Measurements from ENCODE around the gene RAI1.

Gene RAI1

DNA sequence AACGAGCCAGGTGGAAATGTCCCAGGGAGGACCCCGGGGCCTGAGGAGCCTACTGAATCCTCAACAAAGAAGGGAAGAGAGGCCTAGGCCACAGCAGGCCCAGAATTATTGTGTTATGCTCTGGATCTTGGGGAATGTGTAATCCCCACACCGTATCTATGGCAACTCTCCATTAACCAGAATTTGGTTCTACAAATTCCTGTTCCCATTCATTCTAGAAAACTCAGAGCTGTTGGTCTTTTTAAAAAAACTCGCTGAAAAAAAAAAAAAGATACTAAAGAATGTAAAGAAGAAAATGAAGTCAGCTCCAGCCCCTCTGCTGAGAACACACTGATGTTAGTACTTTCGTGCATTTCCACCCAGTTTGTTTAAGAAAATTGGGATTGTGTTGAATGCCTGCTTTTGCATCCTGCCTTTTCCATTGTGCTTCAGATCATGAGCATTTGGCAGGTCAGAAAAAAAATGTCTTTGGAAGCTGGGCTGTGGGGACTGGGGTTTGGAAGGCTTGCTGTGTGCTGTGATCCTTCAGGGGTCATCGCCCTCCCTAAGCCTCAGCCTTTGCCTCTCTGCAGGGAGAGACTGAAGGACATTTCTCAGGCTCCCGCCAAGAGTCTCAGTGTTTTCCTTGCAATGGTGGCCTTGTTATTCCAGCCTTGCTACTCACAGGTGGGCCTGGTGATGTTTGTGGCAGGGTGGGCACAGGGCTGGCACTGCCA is 86.1 kb downstream of the RAI1 start:
- DNase-seq (ENCODE audit: low read depth, low spot score) = no peak

DNA sequence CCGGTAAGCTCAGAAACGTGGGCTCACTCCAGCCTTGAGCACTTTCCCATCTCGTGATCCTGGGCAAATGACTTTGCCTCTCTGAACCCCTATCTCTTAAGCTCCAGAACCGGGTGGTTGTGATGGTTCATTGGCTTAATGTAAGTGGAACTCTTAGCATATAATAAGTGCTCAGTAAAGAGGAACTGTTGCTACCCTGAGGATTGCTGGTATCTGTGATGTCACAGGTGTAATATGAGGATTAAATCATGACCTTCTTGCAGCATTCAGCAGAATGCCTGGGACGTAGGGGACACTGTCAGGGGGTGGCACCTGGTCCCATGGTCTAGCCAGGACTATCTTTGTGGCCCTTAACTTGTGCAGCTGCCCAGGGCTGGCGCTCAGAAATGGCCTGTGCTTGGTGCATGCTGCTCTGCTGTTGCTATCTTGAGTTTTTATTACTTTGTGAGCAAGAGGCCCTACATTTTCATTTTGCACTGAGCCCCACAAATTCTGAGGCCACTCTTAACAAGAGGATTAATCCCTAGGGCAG is 86.7 kb downstream of the RAI1 start:
- DNase-seq (ENCODE audit: low read depth, low spot score) = no peak

DNA sequence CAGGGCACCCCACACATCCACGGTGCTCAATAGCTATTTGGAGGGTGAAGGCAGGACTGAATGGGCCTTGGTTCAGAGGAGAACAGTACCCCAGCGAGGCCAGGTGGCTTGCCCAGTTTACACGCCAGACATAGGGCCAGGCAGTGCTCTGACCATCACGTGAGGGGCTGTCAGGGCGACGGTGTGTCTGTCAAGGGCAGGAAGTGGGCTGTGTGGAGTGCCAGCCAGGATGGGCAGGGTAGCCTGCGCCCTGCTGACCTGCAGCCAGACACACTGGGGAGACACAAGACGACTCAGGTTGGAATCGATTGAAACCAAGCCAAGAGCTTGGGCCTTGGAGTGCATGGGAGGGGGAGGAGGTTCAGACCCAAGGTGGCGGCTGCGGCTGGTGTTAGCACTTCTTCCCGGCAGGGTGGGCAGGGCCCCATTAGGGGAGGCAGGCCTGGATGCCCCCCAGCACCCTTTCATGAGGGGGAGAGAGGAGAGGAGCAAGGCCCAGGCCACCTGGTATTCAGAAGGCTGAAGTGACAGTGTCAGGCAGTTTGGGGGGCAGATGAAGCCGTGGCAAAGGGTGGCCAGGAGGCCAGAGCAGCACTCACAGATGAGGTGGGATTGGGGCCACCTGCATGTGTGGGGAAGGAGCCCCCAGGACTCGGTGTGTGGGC is 87.3 kb downstream of the RAI1 start:
- DNase-seq (ENCODE audit: low read depth, low spot score) = no peak

DNA sequence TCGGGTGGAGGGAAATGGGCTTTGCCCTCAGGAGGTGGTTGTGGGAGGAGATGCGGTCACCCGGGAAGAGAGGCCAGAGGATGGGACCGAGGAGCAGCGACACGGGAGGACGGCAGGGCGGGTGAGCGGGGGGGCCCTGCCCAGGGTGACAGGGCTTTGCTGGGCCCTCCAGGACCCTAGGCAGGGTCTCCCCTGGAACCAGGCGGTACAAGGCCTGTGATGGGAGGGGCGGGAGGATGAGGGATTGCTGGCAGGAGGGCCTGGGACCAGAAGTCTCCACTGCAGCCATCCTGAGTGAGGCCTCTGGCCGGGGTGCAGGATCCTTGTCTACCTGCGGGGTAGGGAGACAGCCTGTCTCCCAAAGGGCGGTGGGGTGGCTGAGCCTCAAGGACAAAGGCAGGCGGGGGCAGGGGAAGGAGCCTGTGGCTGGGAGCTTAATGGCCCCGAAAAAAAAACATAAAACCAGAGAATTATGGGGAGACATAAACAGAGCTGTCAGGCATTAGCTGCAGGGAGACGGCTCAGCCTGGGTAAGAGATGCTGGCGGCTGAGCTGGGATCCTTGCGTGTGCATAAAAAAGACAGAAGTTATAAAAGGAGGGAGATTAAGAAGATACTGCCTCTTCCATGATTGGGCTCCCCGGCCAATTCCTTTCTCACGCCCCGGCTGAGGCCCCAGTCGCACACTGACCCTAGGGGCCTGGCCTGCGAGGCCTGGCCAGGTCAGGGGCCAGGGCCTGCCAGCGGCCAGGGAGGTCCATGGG is 88.8 kb downstream of the RAI1 start:
- no peak for DNase-seq (ENCODE audit: low read depth, low spot score)

DNA sequence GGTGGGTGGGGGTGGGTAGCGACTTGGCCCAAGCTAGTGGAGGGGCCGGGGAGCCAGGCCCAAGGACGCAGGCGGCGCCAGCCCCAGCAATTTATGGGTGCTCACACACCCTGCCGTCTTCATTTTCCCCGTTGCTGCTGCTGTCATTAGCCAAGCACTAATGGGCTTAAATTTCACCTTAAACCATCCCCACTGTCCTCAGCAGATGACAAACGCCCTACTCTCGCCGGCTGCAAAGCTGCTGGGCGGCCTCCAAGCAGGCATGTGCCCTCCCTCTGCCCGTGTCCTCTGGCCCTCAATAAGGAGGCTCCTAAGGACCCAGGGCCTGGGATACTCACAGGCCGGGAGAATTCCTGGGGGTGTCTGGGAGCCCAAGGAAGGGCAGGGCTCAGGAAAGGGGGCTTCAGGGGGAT is 89.4 kb downstream of the RAI1 start:
- DNase-seq (ENCODE audit: low read depth, low spot score) = no peak

DNA sequence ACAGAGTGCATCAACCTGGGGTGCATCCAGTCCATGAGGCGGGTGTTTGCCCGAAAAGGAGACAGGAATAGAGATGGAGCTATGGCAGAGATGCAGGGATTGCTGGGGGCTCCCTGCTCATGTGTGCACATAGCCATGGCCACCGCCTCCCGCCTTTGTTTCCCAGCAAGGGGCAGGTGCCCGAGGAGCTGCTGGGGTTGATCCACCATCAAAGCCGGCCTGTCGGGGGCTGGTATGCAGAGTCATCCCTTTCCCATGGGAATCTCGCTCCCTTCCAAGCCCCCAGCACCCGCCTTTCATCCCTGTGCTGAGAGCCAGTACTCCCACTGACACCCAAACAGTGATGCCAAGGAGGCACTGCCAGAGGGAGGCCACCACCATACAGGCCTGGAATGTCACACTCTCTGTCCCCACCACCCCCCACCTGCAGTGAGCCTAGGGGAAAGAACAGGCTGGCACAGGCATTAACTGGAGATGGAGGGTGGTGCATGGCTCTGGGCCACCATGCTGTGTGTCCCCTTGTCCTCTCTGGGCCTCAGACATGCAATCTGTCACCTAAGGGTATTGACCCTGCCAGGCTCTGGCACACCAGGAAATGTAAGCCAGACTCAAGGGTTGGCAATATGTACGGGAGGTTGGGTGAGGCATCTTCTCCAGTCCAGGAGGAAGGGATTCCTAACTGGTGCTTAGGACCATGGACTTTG is 90.4 kb downstream of the RAI1 start:
- DNase-seq (ENCODE audit: low read depth, low spot score) = no peak

DNA sequence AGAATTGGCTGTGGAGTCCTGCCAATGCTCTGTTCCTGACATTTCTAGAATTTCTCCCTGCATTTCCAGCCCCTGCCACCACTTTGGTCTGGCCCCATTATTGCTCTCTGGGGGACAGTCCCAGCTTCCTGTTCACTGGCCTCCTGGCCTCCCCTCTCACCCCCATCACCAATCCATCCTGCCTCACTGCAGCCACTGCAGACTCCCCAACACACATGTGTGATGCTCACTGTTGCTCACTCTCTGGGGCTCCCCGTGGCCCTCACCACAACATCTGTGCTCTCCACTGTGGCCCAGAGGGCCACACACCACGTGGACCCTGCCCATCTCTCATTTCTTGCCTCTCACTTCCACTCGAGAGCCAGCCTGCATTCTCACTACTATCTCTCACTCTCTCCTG is 91.0 kb downstream of the RAI1 start:
- no peak for DNase-seq (ENCODE audit: low read depth, low spot score)

DNA sequence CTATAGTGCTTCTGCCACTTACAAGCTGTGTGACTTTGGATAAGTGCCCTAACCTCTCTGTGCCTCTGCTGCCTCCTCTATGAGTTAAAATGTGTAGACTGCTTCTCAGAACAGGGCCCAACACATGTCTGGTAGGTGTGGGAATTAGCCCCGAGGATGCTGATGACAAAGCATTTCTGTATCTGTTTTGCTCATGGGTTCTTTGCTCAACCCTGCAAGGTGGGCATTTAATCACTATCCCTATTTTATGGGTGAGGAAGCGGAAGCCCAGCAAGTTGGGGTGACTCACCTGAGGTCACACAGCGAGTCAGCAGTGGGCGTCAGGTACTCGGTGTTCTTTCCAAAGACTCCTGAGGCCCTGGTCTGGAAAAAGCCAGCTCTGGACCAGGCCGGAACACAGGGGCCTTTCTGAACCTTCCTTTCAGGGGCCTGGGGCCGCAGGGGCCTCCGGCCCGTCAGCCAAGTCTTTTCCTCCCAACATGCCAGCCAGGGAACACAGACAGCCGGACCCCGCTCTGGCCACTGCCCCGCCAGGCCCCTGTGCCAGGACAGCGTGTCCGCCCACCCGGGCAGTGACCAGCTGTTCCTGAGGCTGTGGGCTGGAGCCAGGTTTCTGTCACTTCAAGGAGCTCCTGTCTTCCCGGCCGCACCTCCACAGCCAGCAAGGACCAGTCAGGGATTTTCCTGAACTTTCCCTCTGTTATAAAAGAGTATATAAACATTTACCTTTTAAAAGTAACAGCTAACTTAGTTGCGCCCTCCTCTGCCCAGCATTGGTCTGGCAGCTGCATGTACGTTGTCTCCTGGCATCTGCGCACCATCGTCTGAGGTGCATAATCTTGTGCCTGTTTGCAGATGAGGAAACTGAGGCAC is 93.0 kb downstream of the RAI1 start:
- no peak for DNase-seq (ENCODE audit: low read depth, low spot score)

DNA sequence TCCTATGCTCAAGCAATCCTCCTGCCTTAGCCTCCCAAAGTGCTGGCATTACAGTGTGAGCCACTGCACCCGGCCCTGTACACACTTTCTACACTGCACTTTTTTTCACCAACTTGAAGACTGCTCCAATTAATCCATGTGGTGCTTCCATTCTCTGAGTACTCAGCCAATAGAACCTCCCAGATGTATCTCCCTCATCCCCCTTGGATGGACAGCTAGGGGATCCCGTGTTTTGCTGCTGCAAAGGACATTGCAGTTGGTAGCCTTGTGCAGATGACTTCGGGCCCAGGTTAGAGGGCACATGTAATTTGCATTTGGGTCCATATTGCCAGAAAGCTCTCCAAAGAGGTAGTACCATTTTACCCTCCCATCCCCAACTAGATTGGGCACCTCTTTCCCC is 95.6 kb downstream of the RAI1 start:
- no peak for DNase-seq (ENCODE audit: low read depth, low spot score)

DNA sequence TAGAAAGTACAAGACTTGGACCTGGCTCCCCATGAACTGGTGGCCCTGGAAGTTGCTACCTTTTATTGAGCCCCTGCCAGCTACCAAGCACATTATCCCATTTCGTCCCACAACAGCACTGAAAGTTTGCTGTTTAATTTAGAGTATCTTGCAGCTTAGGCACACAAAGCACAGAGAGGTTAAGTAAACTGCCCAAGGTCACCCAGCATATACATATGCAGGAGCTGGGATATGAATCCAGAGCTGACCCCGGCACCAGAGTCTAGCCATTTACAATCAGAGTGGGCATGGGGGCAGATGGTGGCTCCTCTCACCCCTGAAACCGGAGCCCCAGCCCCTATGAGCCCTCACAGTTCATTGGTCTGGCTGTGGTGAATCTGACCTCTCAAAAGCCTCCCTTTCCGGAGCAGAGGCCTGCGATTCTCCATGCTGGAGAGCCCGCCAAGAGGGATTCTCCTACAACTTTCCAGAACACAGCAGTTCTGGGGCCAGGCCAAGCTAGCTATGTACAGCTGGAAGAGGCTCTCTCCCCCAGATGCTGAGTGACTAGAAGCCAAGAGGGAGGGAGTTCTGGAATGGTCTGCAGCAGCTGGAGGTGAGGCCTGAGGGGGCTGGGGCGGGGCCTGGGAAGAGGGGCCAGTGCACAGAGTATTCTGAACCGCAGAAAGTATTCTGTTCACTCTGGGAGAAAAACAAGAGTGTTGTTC is 97.2 kb downstream of the RAI1 start:
- DNase-seq (ENCODE audit: low read depth, low spot score) = no peak

DNA sequence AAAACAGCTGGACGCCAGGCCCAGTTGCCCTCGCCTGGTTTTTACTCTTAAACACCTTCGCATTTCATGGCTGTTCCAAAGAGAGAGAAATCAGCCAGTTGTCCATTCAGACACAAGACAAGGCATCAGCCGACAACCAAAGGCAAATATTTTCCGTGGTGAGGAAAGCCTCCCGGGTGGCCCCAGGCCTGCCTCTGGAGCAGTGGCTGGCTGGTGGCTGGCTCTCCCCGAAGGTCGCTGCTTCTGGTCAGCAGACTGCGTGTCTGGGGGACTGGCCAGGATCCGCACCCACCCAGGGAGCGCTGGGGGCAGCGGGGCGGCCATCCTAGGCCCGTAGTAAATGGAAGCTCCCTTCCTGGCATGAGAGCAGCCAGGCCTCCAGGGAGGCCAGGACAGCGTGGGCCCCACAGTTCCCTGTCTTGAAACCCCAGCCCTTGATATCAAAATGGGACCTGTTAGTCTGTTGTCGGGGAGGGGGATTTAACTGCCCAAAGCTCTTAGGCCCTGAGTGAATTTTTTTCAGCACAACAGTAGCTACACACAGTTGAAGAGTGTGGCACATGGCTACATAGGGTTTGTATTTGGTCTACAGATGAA is 97.9 kb downstream of the RAI1 start:
- DNase-seq (ENCODE audit: low read depth, low spot score) = no peak

DNA sequence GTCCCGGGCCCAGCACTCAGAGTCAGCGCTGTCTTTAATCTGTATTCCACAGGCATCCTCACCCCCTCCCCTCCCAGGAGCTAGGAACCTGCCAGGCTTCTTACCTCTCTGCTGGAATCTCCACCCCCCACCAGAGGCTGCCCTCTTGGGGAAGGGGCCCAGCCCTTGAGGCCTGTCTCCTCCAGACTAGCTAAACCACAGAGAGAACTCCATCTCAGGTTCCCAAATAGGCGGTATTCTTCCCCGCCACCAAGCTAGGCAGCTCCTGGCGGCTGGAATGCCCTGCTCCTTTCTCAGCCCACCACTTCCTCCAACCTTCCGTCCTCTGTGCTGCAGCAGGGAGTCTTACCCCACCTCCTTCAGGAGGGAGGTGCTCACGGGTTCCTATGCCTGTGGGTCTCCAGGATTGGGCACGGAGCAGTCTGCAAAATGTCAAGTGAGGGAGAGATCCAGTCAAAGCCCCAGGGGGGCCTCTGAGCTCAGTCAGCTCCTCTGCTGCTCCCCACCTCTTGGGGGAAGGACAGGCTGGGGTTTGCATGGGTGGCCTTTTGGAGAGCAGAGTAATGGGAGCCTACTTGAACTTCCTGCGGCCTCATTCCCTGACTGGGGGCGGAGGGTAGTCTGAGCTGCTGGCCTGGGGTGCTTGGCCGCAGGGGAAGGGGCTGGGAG is 99.8 kb downstream of the RAI1 start:
- DNase-seq (ENCODE audit: low read depth, low spot score) = peak; percentile 75

DNA sequence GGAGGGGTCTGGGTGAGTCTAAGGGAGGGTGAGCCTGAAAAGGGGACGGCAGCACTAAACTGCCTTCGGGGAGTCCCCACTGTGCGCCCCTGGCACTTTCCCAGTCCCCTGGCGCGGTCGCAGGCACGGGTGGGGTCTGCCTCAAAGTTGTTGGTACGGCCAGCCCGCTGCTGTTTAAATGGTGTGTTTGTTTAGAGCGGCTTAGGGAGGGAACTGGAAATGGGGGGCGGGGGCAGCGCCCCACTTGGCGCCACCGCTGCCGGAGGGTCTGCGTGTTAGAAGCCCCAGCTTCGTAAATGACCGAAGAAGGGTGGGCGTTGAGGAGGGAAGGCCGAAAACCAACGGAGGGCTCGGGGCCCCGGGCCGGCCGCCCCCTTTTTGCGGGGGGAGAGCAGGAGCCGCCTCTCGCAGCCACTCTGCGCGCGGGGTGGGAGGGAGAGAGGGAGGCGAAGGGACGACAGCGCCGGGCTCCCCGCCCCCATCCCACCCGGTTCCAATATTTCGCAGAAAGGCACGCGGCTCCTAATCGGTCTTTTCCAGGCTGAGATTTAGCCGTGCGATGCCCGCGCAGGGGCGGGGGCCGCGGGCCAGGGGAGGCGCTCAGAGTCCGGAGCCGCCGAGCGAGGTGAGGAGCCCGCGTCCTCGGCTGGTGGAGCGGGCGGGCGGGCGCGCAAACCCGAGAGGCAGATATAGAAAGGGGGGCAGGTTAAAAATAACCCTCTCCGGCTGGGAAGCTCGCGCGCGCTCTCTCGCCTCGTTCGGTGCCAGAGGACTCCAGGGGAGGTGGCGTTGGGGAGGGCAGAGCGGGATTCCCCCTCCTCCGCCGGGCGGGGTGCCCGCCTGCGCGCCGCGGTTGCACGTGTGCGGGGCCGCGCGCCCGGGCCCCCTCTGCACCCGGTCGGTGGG is 100.6 kb downstream of the RAI1 start:
- no peak for DNase-seq (ENCODE audit: low read depth, low spot score)

DNA sequence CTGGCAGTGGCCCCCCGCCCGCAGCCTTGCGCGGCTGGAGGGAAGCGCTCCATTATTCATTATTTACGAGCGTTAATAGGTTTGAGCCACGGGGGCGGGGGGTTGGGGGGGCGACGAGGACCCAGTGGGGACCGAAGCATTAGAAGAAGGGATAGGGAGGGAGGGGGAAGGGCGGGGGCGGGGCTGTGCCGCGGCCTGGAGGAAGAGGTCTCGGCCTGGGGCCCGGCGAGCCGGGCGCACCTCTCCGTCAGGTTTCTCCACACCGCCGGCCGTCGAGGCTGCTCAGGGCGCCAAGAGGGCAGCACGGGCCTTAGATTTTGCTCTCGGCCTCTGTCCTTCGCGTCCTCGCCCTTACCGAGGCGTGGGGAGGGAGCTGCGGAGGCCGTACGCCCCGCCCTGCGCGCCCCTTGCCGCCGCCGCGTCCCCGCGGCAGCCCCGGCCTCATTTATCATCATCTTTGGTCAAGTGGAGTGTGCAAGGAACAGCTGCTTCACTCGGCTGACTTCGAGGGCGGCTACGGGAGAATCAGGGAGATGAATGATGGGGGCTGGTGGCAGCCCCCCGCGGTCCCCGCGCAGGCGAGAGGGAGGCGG is 101.4 kb downstream of the RAI1 start:
- no peak for DNase-seq (ENCODE audit: low read depth, low spot score)

DNA sequence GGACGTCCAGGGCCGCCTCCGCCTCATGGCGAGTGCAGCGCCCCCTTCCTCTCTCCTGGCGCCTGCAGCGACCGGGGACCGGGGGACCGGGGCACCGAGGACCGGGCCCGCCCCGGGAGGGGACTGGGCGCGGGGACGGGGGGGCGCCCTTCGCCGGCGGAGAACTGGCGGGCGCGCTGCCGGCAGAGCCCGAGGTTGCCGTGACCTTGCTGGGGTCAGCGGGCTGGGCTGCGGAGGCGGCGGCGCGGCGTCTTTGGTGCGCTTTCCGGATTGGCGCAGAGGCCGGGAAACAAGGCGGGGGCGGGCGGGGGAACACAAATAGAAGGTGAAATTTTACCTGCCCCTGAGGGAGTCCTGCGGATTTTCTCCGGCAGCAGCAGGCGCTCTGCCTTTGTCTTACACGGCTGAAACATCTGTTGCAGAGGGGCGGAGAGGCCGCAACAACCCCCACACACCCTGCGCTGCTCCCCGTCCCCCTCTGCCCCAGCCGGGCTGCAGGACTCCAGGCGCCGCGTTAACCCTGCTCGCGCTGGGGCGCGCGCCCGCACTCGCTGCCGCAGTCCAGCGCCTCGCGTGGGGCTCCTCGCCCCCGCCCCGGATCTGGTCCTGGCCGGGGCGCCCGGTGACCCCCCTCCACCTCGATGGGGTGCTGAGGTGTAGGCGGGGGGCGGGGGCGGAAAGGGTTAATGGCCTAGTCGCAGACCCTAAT is 102.0 kb downstream of the RAI1 start:
- peak; percentile 42 for DNase-seq (ENCODE audit: low read depth, low spot score)

DNA sequence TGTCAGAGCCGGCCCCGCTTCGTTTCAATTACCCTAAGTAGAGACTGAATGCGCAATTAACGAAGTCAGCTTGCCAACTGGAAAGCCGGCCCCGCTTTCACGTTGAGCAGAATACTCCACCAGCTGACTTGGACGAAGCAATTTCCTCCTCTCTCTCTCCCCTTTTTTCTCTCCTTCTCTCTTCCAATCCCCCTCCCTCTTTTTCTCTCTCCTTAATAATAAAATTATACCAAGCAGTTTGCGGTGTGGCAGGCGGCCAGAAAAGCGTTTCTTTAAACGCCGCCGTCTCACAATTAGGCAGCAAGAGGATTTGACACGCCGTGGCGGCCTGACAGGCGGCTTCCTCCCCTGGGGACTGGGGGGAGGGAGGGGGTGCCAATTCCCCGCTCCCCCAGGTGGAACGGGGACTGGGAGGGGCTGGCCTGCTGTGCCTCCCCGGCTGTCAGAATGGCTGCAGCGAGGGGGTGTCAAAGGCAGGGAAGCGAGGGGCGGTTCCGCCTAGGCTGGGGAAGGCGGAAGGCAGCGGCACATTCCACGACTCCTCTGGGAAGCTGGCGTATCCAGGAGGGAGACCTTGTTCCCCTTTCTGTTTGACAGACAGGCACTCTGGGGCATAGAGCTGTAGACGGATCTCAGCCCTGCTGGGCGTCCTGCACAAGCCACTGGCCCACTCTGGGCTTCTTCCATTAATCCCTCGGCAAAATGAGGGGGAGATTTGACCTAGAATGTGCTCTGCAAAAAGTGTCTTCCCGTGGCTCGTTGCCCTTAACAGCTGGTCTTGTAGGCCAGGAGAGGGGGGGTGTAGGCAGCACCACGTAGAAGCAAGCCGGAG is 102.8 kb downstream of the RAI1 start:
- no peak for DNase-seq (ENCODE audit: low read depth, low spot score)

Measured in iPS DF 19.7 (cell line).